Lung (tissue), 12 donors: ENCODE measurements around the gene TAF11. TPM values are rescaled to one million over a fixed set of nuclear protein-coding genes. Genes with fewer than 3 reads are reported as not detected.

Experiments
- ATAC-seq: fragments of 200-7000 bp; cut with Tn5 transposase; one replicate; pipeline ENCODE4 v1.9.1; 2020; ENCODE audit warnings: moderate number of reproducible peaks; ENCODE audit not compliant: insufficient read depth, low FRiP score
- DNase-seq, 3 donors: peaks; one replicate each; pipeline ENCODE4 v3.0.0-alpha.2; 2013 to 2017
- H3K27ac ChIP-seq, 2 donors: one replicate each; pipeline ENCODE4 v1.5.1; 2013; ENCODE audit warnings: mild to moderate bottlenecking in 2 of 2, moderate library complexity in 2 of 2, control low read depth in 1 of 2, inconsistent platforms in 1 of 2, low read depth in 1 of 2, low read length in 1 of 2
- H3K27me3 ChIP-seq, 3 donors: one replicate each; pipeline ENCODE4 v1.5.1; 2013; ENCODE audit warnings: low read length in 2 of 3; ENCODE audit not compliant: control insufficient read depth in 3 of 3, insufficient read depth in 3 of 3
- H3K36me3 ChIP-seq, 4 donors: one replicate each; pipeline ENCODE4 v1.5.1; 2013; ENCODE audit warnings: low read length in 4 of 4, mild to moderate bottlenecking in 1 of 4, moderate library complexity in 1 of 4; ENCODE audit not compliant: control insufficient read depth in 4 of 4, insufficient read depth in 4 of 4
- H3K4me1 ChIP-seq, 5 donors: one replicate each; pipeline ENCODE4 v1.5.1; 2013; ENCODE audit warnings: low read length in 5 of 5, mild to moderate bottlenecking in 2 of 5, moderate library complexity in 1 of 5; ENCODE audit not compliant: control insufficient read depth in 5 of 5, insufficient read depth in 5 of 5
- H3K4me3 ChIP-seq: one replicate; pipeline ENCODE4 v1.5.1; 2013; ENCODE audit warnings: mild to moderate bottlenecking, control low read depth, moderate library complexity
- H3K9ac ChIP-seq, 2 donors: one replicate each; pipeline ENCODE4 v1.5.1; 2013; ENCODE audit warnings: low read length in 2 of 2, control low read depth in 1 of 2; ENCODE audit not compliant: insufficient read depth in 1 of 2
- H3K9me3 ChIP-seq, 4 donors: one replicate each; pipeline ENCODE4 v1.5.1; 2013; ENCODE audit warnings: low read length in 3 of 4, mild to moderate bottlenecking in 1 of 4, moderate library complexity in 1 of 4; ENCODE audit not compliant: control insufficient read depth in 4 of 4, insufficient read depth in 3 of 4
- WGBS, 2 donors: extraction: QIAGEN DNeasy Blood & Tissue Kit; methylation state at CpG; one replicate each; pipeline ENCODE4 v1.1.7; 2013; 5-methylcytosine and 5-hydroxymethylcytosine counted together
- polyA plus RNA-seq, 2 donors: library from polyadenylated mRNA; stranded (reverse); fragments of 200-250 nt; gene quantifications; one replicate each; pipeline ENCODE4 v1.2.1, GENCODE V29; 2013
- total RNA-seq, 2 donors: library from RNA; depleted of rRNA in 1 of 2; stranded (reverse); fragments of >200 nt in 1 of 2; gene quantifications; one replicate each; pipeline ENCODE4 v1.2.1, GENCODE V29; 2014 to 2021
- TF ChIP-seq, protein P1 (sequence below): IDR thresholded peaks from 2 replicates; pipeline ENCODE4 v1.5.1; 2012; ENCODE audit warnings: mild to moderate bottlenecking; ENCODE audit errors: control extremely low read depth, extremely low read depth
- donor health status: control.
- donor health status: control.
- donor health status: Bipolar disorder and iron deficiency.
- donor health status: healthy.
- donor health status: DM: yes; HTN: yes; CAD: no.

Gene TAF11
- total and polyA plus RNA-seq, 4 donors, result 17.3 to 30.5 (median 29.2) TPM

DNA sequence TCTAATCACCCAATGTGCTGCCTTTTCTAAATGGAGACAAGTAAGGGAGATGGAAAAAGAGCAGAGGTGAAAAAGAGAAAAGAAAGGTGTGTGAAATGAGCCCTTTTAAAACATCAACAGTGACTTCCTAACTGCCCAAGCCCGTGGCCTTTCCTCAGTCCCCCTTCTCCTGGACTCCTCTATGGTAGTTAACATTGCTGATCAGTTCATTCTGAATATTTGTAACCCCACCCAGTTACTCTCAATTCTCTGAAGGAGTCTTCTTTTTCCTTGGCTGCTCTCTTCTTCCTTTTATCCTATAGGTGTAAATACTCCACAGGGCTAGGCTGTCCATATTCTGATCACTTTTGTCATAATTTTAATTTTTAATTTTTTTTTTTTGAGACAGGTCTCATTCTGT lies 27.1 kb downstream of the TAF11 start:
- no peak overlapping the region for H3K9ac ChIP-seq
- no peak for ATAC-seq
- no peaks in the 10 kb centered on the region for H3K9me3 ChIP-seq
- no peak for DNase-seq
- no peak overlapping the region for H3K4me3 ChIP-seq
- peaks cover 25 to 42% (median 30%) of the 10 kb centered on the region in 4 donors for H3K36me3 ChIP-seq
- TF ChIP-seq, protein P1, sequence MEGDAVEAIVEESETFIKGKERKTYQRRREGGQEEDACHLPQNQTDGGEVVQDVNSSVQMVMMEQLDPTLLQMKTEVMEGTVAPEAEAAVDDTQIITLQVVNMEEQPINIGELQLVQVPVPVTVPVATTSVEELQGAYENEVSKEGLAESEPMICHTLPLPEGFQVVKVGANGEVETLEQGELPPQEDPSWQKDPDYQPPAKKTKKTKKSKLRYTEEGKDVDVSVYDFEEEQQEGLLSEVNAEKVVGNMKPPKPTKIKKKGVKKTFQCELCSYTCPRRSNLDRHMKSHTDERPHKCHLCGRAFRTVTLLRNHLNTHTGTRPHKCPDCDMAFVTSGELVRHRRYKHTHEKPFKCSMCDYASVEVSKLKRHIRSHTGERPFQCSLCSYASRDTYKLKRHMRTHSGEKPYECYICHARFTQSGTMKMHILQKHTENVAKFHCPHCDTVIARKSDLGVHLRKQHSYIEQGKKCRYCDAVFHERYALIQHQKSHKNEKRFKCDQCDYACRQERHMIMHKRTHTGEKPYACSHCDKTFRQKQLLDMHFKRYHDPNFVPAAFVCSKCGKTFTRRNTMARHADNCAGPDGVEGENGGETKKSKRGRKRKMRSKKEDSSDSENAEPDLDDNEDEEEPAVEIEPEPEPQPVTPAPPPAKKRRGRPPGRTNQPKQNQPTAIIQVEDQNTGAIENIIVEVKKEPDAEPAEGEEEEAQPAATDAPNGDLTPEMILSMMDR, result no peak
- H3K27me3 ChIP-seq, result no peaks in the 10 kb centered on the region
- H3K27ac ChIP-seq, result no peak overlapping the region
- 55 to 77% methylated on average over 1 of the region's 1 CpG for WGBS, 2 donors
- no peaks in the 10 kb centered on the region for H3K4me1 ChIP-seq

DNA sequence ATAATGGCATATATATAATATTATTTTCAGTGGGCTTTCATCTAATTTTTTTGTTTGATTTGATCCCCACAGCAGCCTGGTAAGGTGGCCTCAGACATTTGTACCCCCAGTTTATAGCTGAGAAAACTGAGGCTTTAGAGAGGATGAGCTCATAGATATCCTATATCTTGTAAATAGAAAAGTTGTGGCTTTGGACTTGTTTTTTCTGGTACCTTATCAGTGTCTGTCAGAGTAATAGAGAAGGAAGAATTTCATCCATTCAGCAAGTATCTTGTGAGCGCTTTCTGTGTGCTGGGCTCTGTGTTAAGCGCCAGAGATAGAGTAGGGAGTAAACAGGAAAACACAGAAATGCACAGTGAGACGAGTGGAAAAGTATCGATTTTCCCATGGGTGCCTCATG lies 27.9 kb downstream of the TAF11 start:
- no peaks in the 10 kb centered on the region for H3K9me3 ChIP-seq
- no peak overlapping the region for H3K27ac ChIP-seq
- no peaks in the 10 kb centered on the region for H3K27me3 ChIP-seq
- peaks cover 31 to 47% (median 33%) of the 10 kb centered on the region in 4 donors for H3K36me3 ChIP-seq
- ATAC-seq, result no peak
- TF ChIP-seq, protein P1, result no peak
- DNase-seq, result no peak
- H3K4me1 ChIP-seq, result no peaks in the 10 kb centered on the region
- H3K9ac ChIP-seq, result no peak overlapping the region
- H3K4me3 ChIP-seq, result no peak overlapping the region
- WGBS, 2 donors, result 76 to 88% methylated on average over 4 of the region's 4 CpGs

DNA sequence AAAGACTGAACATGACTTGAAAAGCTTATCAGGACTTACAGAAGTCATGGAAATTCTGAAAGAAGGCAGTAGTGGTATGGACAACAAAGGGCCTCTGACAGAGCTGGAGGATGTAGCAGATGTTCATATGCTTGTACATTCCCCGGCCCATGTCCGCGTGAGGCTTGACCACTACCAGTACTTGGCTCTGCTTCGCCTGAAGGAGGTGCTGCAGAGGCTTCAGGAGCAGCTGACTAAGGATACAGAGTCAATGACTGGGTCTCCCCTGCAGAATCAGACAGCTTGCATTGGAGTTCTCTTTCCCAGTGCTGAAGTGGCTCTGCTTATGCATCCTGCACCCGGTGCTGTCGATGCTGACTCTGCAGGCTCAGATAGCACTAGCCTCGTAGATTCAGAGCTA lies 29.2 kb downstream of the TAF11 start:
- Histone ChIP-seq H3K4me1 (no peaks in the 10 kb centered on the region), H3K36me3 (peaks cover 25 to 44% (median 33%) of the 10 kb centered on the region in 4 donors), H3K27me3 (no peaks in the 10 kb centered on the region), H3K4me3 (no peak overlapping the region), H3K9me3 (no peaks in the 10 kb centered on the region), H3K9ac (no peak overlapping the region), H3K27ac (no peak overlapping the region)
- DNase-seq (no peak), ATAC-seq (no peak)
- TF ChIP-seq, protein P1, result no peak
- 96% methylated on average over 7 of the region's 7 CpGs for WGBS, 2 donors

DNA sequence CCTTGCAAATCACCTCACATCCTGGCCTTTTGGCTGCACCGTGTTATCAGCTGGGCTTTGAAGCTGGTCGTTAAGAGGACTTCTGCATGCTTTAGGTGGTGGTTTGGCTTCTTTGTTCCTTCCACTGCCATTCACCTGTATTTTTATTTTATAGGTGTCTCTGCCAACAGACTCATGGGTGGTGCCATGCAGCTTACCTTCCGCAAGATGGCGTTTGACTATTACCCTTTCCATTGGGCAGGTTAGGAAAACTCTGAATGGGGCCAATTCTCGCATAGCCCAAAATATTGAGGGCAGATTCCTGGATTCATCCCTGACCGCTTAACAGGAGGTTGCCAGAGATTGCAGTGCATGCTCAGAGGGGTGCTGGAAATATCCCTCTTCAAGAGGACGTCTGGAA lies 32.4 kb downstream of the TAF11 start:
- ATAC-seq (no peak), DNase-seq (no peak)
- Histone ChIP-seq H3K9ac (no peak overlapping the region), H3K27me3 (no peaks in the 10 kb centered on the region), H3K27ac (no peak overlapping the region), H3K36me3 (peaks cover 25 to 45% (median 34%) of the 10 kb centered on the region in 4 donors), H3K9me3 (no peaks in the 10 kb centered on the region), H3K4me3 (no peak overlapping the region), H3K4me1 (no peaks in the 10 kb centered on the region)
- WGBS, 2 donors, result 93 to 94% methylated on average over 7 of the region's 7 CpGs
- TF ChIP-seq, protein P1, result no peak
